ENCODE measurements around the gene FERMT1. TPM values are rescaled to one million over a fixed set of nuclear protein-coding genes. Genes with fewer than 3 reads are reported as not detected.

FERMT1 gene
- total RNA-seq, 1 donor from 2014 or later: 10.9 TPM

DNA sequence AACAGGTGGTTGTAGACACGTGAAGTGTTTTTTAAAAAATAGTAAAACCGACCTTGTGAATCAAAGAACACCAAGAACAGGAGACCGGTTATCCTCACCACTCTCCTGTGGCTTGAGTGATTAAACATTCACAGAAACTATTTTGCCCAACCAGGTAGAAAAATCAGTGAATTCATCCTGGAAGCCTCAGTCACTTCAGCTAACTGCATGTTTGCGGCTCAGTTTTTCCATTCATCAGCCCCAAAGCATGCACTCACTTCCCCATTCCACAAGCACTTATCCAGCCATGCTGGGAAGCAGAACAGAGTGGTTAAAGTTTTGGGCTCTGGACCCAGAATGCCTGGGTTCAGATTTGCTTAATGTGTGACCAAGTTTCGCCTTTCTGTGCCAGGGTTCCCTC lies 71.3 kb downstream of the FERMT1 start:
- peak overlapping the region; percentile 89 for H2AFZ ChIP-seq (ENCODE audit: low read depth, low read length)
- H3K9ac ChIP-seq (ENCODE audit: low read length): peak overlapping the region; percentile 47
- FAIRE-seq (peak; percentile 72), DNase-seq (ENCODE audit: low read depth) (peak; percentile 92)
- Mint-ChIP-seq H3K4me3 (ENCODE audit: unreplicated experiment) (peak overlapping the region; percentile 76), H3K36me3 (ENCODE audit: low read depth, unreplicated experiment) (peaks cover 4% of the 10 kb centered on the region), H3K9me3 (ENCODE audit: unreplicated experiment) (peaks cover 4% of the 10 kb centered on the region), H3K27me3 (ENCODE audit: low read depth, unreplicated experiment) (peaks cover 20% of the 10 kb centered on the region), H3K4me1 (ENCODE audit: low read depth, unreplicated experiment) (peaks cover 10% of the 10 kb centered on the region), H3K27ac (ENCODE audit: unreplicated experiment) (no peak overlapping the region)
- peak overlapping the region; percentile 45 for H3K4me3 ChIP-seq (ENCODE audit: insufficient read depth, low read depth, low read length)
- H3K4me1 ChIP-seq (ENCODE audit: insufficient read depth, low read length): peaks cover 29% of the 10 kb centered on the region
- H4K20me1 ChIP-seq (ENCODE audit: insufficient read depth, low read length): no peaks in the 10 kb centered on the region
- no peak overlapping the region for H3K27ac ChIP-seq (ENCODE audit: low read depth, low read length)
- peaks cover 6% of the 10 kb centered on the region for H3K27me3 ChIP-seq (ENCODE audit: insufficient read depth, low read length)
- peak overlapping the region; percentile 82 for H3K4me2 ChIP-seq (ENCODE audit: low read length)
- no peak for TF ChIP-seq EZH2 (IDR thresholded peaks at IDR 0.05; ENCODE audit: insufficient read depth, low read length)
- TF ChIP-seq, protein P1, sequence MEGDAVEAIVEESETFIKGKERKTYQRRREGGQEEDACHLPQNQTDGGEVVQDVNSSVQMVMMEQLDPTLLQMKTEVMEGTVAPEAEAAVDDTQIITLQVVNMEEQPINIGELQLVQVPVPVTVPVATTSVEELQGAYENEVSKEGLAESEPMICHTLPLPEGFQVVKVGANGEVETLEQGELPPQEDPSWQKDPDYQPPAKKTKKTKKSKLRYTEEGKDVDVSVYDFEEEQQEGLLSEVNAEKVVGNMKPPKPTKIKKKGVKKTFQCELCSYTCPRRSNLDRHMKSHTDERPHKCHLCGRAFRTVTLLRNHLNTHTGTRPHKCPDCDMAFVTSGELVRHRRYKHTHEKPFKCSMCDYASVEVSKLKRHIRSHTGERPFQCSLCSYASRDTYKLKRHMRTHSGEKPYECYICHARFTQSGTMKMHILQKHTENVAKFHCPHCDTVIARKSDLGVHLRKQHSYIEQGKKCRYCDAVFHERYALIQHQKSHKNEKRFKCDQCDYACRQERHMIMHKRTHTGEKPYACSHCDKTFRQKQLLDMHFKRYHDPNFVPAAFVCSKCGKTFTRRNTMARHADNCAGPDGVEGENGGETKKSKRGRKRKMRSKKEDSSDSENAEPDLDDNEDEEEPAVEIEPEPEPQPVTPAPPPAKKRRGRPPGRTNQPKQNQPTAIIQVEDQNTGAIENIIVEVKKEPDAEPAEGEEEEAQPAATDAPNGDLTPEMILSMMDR (IDR thresholded peaks at IDR 0.05; ENCODE audit: insufficient read depth, low read depth, low read length): no peak
- no peaks in the 10 kb centered on the region for H3K9me3 ChIP-seq (ENCODE audit: insufficient read depth, low read depth, low read length)
- H3K79me2 ChIP-seq (ENCODE audit: insufficient read depth, low read length): no peaks in the 10 kb centered on the region
- no peaks in the 10 kb centered on the region for H3K36me3 ChIP-seq (ENCODE audit: insufficient read depth, low read length)

GRCh38 chr20:6048391-6048790 lies 74.4 kb downstream of the FERMT1 start:
- H3K9me3 ChIP-seq (ENCODE audit: insufficient read depth, low read depth, low read length): no peaks in the 10 kb centered on the region
- Mint-ChIP-seq H3K4me3 (ENCODE audit: unreplicated experiment) (no peak overlapping the region), H3K4me1 (ENCODE audit: low read depth, unreplicated experiment) (peaks cover 4% of the 10 kb centered on the region), H3K36me3 (ENCODE audit: low read depth, unreplicated experiment) (peaks cover 6% of the 10 kb centered on the region), H3K27me3 (ENCODE audit: low read depth, unreplicated experiment) (peaks cover 20% of the 10 kb centered on the region), H3K9me3 (ENCODE audit: unreplicated experiment) (peaks cover 4% of the 10 kb centered on the region), H3K27ac (ENCODE audit: unreplicated experiment) (no peak overlapping the region)
- H3K4me2 ChIP-seq (ENCODE audit: low read length): no peak overlapping the region
- no peak overlapping the region for H2AFZ ChIP-seq (ENCODE audit: low read depth, low read length)
- H3K4me1 ChIP-seq (ENCODE audit: insufficient read depth, low read length): peaks cover 24% of the 10 kb centered on the region
- DNase-seq (ENCODE audit: low read depth): no peak
- TF ChIP-seq EZH2 (IDR thresholded peaks at IDR 0.05; ENCODE audit: insufficient read depth, low read length): no peak
- TF ChIP-seq, protein P1 (IDR thresholded peaks at IDR 0.05; ENCODE audit: insufficient read depth, low read depth, low read length): no peak
- H3K27ac ChIP-seq (ENCODE audit: low read depth, low read length): no peak overlapping the region
- peaks cover 6% of the 10 kb centered on the region for H3K27me3 ChIP-seq (ENCODE audit: insufficient read depth, low read length)
- H3K9ac ChIP-seq (ENCODE audit: low read length): no peak overlapping the region
- no peak for FAIRE-seq
- H4K20me1 ChIP-seq (ENCODE audit: insufficient read depth, low read length): no peaks in the 10 kb centered on the region
- H3K4me3 ChIP-seq (ENCODE audit: insufficient read depth, low read depth, low read length): no peak overlapping the region
- H3K36me3 ChIP-seq (ENCODE audit: insufficient read depth, low read length): no peaks in the 10 kb centered on the region
- no peaks in the 10 kb centered on the region for H3K79me2 ChIP-seq (ENCODE audit: insufficient read depth, low read length)

GRCh38 chr20:6046432-6046831 lies 76.4 kb downstream of the FERMT1 start:
- no peak overlapping the region for H3K4me3 Mint-ChIP-seq (ENCODE audit: unreplicated experiment)
- Histone ChIP-seq H3K4me3 (ENCODE audit: insufficient read depth, low read depth, low read length) (no peak overlapping the region), H3K4me1 (ENCODE audit: insufficient read depth, low read length) (peaks cover 6% of the 10 kb centered on the region), H3K36me3 (ENCODE audit: insufficient read depth, low read length) (no peaks in the 10 kb centered on the region), H3K4me2 (ENCODE audit: low read length) (no peak overlapping the region), H3K9ac (ENCODE audit: low read length) (no peak overlapping the region), H3K27me3 (ENCODE audit: insufficient read depth, low read length) (no peaks in the 10 kb centered on the region), H2AFZ (ENCODE audit: low read depth, low read length) (no peak overlapping the region), H3K27ac (ENCODE audit: low read depth, low read length) (no peak overlapping the region), H3K9me3 (ENCODE audit: insufficient read depth, low read depth, low read length) (no peaks in the 10 kb centered on the region), H4K20me1 (ENCODE audit: insufficient read depth, low read length) (no peaks in the 10 kb centered on the region), H3K79me2 (ENCODE audit: insufficient read depth, low read length) (no peaks in the 10 kb centered on the region)
- H3K36me3 Mint-ChIP-seq (ENCODE audit: low read depth, unreplicated experiment): peaks cover 8% of the 10 kb centered on the region
- H3K27ac Mint-ChIP-seq (ENCODE audit: unreplicated experiment): no peak overlapping the region
- TF ChIP-seq, protein P1 (IDR thresholded peaks at IDR 0.05; ENCODE audit: insufficient read depth, low read depth, low read length): no peak
- no peak for TF ChIP-seq EZH2 (IDR thresholded peaks at IDR 0.05; ENCODE audit: insufficient read depth, low read length)
- H3K27me3 Mint-ChIP-seq (ENCODE audit: low read depth, unreplicated experiment): peaks cover 10% of the 10 kb centered on the region
- peaks cover 1% of the 10 kb centered on the region for H3K9me3 Mint-ChIP-seq (ENCODE audit: unreplicated experiment)
- H3K4me1 Mint-ChIP-seq (ENCODE audit: low read depth, unreplicated experiment): no peaks in the 10 kb centered on the region
- DNase-seq (ENCODE audit: low read depth) (no peak), FAIRE-seq (no peak)

Measured in astrocyte (in vitro differentiated cells and primary cell).